Epidermal melanocyte (primary cell): ENCODE data around the gene SPTBN5.

Source experiments
- DNase-seq: peaks from one replicate; pipeline ENCODE4 v3.0.0; 2011; ENCODE audit warnings: low spot score; ENCODE audit not compliant: insufficient read length

The SPTBN5 gene

DNA sequence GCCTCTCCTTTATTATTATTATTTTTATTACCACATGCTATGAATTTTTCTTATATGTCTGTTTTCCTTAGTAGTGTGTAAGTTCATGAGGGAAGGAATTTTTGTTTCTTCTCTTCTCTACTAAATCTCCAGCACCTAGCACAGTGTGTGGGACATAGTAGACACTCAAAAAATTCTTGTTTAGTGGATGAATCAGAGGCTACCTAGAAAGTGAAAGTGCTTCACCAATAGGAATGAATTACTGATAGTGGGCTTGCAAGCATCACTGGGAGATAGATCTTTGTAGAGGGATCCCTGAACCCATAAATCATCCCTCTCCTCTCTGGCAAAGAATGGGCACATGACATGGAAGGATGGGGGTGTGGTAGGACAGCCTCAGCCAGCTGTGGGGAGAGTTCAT, 8.5 kb downstream of the SPTBN5 start:
- no peak for DNase-seq

DNA sequence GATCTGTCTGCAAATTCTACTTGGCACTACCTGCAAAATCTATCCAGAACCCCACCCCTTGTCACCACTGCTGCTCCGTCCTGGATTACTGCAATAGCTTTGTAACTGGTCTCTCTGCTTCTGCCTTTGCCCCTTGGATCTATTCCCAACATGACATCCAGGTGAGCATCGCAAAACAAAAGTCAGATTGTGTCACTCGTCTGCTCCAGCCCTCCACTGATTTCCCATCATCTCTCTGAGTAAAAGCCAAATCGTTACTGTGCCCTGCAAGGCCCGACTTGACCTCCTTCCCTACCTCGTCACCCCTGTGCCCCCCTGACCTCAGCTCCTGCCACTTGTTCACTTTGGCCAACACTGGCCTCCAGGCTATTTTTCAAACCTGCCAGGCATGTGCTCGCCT, 9.4 kb downstream of the SPTBN5 start:
- DNase-seq = no peak

DNA sequence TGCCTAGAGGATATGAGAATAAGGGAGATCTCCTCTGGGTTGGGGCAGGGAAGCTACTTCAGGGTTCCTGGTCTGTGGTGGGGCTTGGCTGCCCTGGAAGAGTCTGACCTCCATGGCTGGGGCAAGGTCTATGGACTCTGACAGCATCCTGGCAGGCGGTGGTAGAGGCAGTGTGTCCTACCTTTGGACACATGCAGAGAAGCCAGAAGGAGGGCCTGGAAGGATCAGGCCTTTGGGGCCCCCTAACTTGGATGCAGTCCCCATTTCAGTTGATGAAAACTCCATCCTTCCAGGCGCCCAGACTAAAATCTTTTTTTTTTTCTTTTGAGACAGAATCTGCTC, 10.4 kb downstream of the SPTBN5 start:
- DNase-seq = no peak

DNA sequence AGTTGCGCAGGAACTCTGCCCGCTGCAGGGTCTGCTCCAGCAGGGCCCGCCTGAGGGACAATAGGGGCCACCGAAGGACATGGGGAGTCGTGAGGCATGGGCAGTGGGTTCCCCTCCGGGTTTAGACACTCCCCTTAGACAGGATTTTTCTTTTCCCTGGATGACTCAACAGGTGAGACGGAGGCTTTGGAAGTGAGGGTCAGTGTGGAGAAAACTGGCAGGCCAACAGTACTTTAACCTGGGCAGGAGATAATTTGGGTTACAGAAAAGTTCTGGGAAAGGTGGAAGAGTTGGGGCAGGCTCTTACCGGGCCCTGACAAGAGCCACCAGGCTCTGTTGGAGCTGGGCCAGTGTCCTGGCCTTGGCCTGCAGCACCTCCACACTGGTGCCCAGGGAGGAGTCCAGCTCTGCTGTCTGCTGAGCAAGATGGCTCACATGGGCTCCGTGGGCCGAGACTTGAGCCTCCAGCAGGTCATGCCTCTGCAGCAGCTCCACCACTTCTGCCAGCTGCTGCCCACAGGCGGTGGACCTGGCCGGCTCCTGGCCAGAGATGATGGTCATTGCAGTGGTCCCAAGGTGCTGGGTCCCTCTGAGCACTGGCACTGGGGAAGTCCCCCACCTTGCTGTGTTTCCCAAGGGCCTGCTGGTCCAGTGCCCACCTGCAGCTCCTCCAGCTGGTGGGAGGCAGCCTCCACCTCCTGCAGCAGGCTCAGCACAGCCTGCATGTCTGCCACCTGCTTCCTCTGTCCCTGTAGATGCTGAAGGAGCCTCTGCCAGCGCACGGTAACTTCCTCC, 11.0 kb downstream of the SPTBN5 start:
- no peak for DNase-seq

DNA sequence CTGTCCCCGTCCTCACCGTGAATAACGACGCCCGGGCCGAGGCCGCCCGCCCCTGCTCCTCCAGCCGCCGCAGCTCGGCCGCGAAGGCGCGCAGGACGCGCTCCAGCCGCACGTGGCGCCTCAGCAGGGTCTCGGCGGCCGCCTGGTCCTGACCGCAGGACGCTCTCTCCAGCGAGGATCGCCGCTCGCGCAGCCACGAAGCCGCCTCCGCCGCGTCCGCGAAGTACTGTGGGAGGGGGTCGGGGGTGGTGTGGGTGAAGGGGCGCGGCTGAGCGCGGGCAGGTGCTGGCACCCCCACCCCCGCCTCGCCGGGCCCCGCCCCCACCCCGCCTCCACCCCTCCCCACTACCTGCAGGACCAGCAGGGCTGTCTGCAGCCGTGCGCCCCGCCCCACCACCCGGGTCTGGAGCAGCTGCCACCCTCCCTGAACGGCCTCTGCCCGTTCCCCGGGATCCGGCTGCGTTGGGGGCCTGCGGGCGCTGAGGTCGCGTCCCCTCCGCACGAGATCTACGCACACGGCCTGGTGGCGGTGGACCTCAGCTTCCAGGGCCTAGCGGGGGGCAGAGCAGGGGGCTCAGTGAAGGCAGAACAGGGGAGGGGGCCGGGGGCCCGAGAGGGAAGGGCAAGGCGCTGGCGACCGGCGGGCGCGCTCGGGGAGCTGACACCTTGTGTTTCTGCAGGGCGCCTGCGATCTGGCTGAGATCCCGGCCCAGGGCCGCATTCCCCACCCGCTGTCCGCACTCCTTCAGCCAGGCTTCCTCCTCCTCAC, 11.7 kb downstream of the SPTBN5 start:
- DNase-seq = no peak

DNA sequence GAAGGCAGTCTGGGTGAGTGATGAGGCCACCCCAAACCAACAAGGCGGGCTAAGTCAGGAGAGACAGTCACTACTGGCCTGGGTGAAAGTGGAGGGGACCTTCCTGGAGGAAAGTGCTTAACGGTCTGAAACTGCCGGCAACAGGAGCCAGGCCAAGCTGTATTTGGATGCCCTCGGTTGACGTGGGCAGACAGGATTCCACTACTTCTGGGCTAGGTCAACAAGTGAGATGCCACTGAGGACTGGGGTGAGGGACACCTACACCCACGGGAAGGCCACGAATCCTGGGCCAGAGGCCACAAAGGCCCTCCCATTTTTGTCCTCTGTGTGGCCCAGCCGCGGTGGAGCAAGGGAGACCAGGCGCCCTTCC, 12.3 kb downstream of the SPTBN5 start:
- no peak for DNase-seq

DNA sequence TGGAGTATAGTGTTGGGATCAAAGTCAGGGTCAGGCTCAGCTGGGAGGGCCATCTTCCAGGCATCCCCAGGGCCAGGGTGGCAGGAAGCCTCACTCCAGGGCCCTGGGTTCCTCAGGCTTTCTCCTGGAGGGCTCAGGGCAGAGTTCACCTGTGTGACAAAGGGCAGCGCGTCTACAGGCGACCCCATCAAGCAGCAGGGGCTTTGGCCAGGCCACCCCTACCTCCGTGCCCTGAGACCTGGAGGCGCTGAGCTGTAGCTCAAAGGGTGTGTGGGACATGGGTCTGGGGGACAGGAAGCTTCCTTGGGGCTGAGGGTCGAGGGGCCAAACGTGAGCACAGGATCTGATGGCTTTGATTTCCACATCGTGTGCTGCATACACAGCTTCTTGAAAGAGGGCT, 12.8 kb downstream of the SPTBN5 start:
- DNase-seq = no peak

DNA sequence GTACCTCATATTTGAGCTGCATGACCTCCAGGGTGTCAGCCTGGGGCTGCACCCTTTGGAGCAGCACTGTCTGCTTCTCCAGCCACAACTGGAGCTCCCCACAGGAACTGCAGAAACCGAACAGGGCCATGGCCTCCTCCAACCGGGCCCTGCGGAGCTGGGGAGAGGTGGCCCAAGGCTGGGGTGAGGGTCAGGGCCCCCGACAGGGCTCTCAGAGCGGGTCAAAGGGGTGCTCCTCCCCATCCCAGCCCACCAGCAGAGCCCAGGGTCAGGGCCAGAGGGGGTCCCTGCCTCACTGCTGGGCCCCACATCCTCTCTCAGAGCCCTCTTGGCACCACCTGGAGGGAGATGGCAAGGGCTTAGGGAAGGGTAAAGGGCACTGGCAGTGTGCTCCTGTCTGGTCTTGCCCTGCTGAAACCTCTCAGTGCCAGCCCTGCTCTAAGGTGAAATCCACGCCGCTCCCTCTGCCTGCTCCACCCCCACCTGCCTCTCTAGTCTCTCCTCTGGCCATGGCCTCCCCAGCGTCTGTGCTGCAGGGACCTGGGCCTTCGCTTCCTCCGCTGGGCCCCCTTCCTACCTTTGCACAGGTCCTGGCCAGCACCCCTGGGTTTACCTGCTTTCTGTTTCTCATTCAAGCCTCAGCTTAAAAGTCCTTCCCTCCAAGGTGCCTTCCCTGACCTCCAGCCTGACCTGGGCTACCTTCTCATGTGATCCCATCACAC, 13.5 kb downstream of the SPTBN5 start:
- no peak for DNase-seq

DNA sequence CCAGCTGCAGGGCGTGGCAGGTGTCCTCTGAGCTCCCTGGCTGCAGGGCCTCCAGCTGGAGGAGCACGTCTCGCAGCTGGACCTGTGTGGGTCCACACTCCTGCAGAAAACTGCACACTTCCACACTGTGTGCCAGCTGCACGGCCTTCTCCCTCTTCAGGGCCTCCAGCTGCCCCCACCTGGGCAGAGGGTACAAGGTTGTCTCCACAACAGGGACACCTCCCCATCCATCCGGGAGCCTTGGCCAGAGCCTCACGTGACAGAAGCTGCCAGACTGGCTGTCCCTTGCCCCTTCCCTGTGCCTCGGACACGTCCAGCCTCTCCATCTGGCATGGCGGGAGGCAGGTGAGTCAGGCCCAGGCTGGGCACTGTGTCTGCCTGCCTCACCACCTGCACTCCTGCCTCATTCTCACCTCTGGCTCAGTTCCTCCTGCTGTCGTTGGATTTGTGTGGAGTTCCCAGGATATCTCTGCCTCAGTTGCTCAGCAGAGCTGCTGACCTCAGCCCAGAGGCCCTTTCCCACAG, 14.5 kb downstream of the SPTBN5 start:
- no peak for DNase-seq

DNA sequence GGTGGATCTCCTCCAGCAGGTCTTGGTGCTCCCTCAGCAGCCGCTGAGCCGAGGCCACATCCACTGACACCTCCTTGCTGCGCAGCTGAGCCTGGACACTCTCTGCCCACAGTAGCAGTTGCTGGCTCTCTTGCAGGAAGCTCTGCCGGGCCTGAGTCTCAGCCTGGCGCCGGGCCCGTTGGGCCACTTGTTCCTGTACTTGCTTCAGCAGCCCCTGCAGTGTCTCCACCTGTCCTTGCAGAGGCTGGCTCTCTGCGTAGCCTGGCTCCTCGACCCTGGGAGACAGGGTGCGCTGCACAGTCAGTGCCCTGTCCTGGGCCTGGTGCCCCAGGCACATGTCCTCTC, 15.5 kb downstream of the SPTBN5 start:
- no peak for DNase-seq

DNA sequence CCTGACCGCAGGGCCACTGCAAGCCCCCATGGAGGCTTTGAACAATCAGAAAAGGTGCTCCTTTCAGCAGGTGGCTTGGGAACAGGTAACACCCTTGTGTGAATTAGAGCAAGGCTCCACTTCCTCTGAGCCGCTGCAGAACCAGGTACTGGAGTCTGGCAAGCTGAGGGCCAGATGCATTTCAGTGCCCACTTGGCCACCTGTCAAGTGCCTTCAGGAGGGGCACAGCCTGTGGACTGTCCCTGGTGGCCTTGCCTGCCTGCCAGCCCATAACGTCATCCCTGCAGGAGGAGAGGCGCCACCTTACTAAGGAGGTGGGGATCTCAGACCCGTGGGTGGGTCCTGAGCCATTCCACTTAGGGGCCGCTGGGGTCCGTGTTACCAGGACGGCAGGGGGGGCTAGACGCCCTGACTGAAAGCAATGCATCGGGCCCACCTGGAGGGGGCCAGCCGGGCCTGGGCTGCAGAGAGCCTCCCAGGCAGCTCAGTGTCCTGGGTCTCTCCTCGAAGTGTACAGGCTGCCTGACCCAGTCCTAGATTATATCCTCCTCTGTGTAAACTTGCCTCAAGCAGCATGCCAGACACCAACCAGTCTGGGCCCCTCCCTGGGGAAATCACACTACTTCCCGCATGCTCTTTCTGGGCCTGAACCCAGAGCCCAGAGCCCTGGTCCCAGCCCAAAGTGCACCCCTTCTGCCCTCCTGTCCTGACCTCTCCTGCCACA, 16.1 kb downstream of the SPTBN5 start:
- no peak for DNase-seq

DNA sequence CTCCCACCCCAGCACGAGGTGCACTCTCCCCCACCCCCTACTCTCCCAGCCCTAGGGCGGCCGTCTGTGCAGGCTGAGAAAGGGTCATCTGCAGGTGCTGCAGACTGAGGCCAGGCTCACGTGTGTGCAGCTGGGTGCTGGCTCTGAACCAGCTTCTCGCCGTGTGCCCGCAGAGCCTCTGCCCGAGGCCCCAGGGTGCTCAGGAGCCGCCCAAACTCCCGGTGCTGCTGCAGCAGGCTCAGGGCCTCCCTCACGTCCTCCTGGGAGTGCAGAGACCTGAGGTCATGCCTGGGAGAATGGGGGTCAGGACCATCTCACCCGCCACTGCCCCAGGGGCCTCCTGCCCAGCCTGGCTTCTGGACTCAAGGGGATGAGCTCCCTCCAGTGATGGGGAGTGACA, 17.2 kb downstream of the SPTBN5 start:
- no peak for DNase-seq

DNA sequence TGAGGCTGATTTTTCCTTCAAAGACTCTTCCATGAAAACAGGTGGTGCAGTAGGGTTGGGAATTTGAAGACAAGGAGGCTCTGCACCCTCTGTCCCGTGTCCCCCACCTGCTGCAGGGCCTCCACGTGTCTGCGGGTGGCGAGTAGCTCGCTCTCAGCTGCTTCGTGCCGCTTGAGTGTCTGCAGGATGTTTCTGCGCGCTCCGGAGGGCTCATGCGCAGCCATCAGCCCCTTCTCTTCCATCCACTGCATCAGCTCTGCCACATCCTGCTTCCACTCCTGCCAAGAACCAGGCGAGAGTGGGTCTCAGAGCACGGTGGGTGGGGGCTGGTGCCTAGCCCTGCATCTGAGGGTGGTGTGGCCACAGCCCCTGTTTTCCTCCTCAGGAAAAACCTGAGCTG, 17.8 kb downstream of the SPTBN5 start:
- DNase-seq = no peak

DNA sequence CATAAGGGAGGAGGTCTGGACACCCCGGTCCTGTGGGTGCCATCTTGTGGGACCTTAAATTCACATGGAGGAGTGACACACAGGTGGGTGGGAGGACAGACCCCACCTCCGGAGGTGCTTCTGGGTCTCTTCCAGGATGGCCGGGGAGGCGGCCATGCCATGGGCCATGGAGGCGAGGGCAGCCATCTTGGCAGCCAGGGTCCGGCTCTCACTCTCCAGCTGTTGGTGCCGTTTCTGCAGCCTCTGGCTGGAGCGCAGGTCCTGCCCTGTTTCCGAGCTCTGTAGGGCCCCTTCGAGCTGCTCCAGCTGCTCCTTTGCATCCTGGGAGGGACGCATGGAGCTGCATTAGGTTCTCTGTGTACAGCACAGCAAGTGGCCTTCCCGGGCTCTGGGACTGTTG, 19.1 kb downstream of the SPTBN5 start:
- DNase-seq = no peak

DNA sequence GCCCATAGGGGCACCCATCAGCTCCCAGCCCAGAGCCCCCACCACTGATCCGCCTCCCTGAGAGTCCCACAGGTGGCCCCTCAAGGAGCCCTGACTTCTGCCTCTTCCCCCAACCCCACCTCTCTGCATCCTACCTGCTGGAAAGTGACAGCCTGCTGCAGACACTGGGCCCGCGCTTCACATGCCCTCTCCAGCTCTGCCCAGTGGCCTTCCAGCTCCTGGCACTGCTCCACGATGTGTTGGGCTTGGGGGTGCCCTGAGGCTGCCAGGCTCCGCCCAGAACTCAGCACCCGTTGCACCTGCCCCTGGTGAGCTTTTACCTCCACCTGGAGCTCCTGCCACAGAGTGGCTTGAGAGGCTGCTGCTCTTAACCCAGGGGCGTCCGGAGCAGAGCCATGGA, 20.1 kb downstream of the SPTBN5 start:
- no peak for DNase-seq

DNA sequence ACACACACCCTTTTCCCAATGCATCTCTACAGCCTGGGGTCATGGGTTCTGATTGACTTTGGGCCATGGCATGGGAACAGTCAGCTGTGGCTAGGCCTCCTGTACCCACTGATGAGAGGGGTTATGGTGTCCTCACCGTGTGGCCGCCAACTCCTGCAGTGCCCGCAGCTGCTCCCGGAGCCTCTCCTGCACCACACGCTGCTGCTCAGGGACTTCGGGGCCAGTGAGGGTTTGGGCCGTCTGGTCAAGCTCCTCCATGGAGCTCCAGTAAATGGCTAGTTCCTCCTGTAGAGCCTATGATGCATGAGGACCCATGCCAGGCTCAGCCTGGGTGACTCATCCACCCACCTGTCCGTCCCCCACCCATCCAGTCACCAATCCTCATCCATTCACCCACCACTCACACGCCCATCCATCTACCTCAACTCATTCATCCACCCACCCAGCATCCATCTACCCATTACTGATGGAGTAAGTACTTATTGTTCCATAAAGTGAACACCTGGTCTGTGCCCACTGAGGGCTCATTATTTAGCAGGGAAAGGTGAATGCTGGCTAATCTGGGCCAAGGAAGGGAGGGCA, 21.6 kb downstream of the SPTBN5 start:
- no peak for DNase-seq

DNA sequence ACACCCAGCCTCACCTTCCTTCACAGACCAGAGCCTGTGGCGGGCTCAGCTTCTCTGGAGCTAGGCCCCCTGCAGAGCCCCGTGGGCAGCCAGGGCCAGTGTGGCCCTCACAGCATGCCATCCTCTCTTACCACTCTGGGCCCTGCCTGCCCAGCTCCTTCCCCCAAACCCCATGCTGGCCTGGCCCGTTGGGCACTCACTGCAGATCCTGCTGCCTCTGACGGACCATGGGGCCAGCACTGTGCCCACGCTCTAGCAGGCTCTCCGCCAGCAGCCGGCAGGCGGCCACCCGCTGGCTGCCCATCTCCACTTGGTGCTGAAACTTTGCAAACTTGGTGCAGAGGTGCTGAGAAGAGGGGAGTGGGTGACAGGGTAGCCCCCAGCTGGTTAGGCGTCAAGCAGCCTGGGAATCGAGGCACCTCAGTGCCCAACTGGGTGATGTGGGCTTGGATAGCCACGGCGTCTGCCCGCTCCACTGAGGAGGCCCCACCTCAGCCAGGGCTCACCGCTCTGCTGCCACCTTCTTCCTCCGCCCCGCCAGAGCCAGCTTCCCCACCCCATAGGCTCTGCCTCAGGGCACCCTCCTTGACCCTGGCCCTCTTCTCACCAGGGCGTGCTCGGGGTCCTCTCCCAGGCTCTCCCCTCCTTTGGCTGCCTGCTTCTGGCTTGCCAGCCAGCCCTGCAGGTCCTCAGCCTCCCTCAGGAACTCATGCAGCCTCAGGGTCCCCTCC, 22.5 kb downstream of the SPTBN5 start:
- DNase-seq = no peak

DNA sequence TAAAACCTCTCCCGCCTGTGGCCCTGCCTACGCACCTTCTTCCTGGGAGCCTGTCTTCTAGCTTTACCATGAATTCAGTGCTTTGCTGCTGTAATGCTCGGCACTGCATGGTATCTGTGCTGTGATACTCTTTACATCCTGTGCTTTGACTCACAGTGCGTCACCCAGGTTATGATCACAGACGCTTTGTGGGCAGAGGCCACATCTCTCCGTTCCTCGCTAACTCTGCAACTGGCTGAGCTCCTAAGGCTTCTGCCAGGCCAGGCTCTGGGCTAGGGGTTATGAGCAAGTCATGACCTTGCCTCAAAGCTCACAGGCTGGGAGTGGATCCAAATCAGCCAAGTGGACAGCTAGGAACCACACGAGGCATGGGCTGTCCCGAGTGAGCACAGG, 23.2 kb downstream of the SPTBN5 start:
- no peak for DNase-seq

DNA sequence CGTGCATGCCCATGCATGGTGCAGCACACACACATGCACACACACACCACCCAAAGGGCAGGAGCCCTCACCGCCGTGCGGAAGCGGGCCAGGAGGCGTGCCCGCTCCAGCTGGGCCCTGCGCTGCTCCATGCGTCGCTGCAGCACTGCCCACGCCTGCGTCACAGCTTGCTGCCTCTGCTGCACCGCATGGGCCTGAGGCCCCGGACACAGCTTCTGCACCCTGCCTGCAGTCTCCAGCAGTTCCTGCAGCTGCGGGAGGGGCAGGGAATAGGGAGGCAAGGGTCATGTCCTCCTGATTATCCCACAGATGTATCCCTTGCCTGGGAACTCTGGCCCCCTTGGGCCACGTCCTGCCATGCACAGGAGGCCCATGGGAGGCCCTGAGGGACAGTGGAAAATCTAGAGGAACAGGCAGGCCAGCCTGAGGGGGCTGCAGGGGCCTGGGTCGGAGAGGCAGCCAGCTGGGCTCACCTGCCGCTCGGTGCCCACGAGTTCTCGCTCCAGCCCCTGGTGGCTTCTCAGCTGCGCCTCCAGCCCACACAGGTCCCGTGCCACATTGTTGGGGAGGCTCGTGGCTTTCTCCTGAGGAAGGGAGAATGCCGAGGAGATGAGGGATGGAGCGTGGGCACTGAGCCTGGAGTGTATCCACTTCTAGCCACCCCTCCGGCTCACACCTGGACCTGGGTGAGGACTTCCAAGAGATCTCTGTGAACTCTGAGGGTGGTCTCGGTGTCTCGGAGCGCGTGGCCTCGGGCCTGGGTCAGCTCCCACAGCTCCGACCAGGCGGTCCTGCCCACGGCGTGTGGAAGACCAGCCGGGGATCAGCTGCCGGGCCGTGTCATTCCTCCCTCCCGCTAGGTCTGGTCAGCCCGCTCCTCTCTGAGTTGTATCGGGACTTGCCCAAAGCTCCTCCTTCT, 23.8 kb downstream of the SPTBN5 start:
- DNase-seq = no peak

DNA sequence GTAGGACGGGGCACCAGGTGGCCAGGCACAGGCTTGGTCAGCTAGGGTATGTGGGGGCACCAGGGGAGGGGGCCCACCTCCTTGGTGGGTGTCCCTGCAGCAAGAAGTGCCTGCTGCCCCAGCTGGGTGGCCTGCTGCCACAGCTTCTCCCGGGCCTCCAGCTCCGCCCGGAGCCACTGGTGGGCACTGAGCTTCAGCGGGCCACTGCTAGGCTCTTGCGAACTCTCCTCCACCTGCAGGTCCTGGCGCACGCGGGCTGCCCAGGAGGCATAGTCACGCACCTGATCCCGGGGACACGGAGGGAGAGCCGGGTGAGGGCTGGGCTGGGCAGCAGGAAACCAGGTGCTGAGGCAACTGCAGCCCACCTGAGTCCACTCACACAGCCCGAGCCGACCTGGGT, 25.5 kb downstream of the SPTBN5 start:
- no peak for DNase-seq
